Liver (tissue), 9 donors: Measurements from ENCODE around the gene SORCS2. TPM values are rescaled to one million over a fixed set of nuclear protein-coding genes. Genes with fewer than 3 reads are reported as not detected.

Experiments used
- DNase-seq: peaks from one replicate; pipeline ENCODE4 v3.0.0-alpha.2; 2017; ENCODE audit warnings: low spot score
- H3K27ac ChIP-seq, 2 donors: one replicate each; pipeline ENCODE4 v1.7.0; 2013; ENCODE audit warnings: inconsistent platforms in 2 of 2, low read length in 2 of 2, control low read depth in 1 of 2, low read depth in 1 of 2, mild to moderate bottlenecking in 1 of 2
- H3K27me3 ChIP-seq, 4 donors: one replicate each; pipeline versions ENCODE4 v1.6.1 to v1.7.0; 2013; ENCODE audit warnings: low read length in 3 of 4, inconsistent platforms in 1 of 4, mild to moderate bottlenecking in 1 of 4, moderate library complexity in 1 of 4; ENCODE audit not compliant: control insufficient read depth in 4 of 4, insufficient read depth in 4 of 4
- H3K36me3 ChIP-seq, 4 donors: one replicate each; pipeline versions ENCODE4 v1.6.1 to v1.7.0; 2013; ENCODE audit warnings: low read length in 3 of 4, mild to moderate bottlenecking in 3 of 4, low read depth in 1 of 4, moderate library complexity in 1 of 4; ENCODE audit not compliant: control insufficient read depth in 4 of 4, insufficient read depth in 3 of 4
- H3K4me1 ChIP-seq, 4 donors: one replicate each; pipeline versions ENCODE4 v1.6.1 to v1.7.0; 2013; ENCODE audit warnings: low read length in 3 of 4, mild to moderate bottlenecking in 3 of 4, moderate library complexity in 1 of 4; ENCODE audit not compliant: control insufficient read depth in 4 of 4, insufficient read depth in 4 of 4
- H3K4me3 ChIP-seq, 3 donors: one replicate each; pipeline versions ENCODE4 v1.6.1 to v1.7.0; 2013; ENCODE audit warnings: low read length in 3 of 3, control low read depth in 1 of 3, low read depth in 1 of 3, mild to moderate bottlenecking in 1 of 3
- H3K9ac ChIP-seq, 2 donors: one replicate each; pipeline ENCODE4 v1.7.0; 2013; ENCODE audit warnings: low read length in 2 of 2, mild to moderate bottlenecking in 2 of 2, moderate library complexity in 2 of 2, control low read depth in 1 of 2, low read depth in 1 of 2
- H3K9me3 ChIP-seq, 4 donors: one replicate each; pipeline versions ENCODE4 v1.6.1 to v1.7.0; 2013; ENCODE audit warnings: low read length in 3 of 4; ENCODE audit not compliant: control insufficient read depth in 4 of 4
- EGR1 ChIP-seq, 2 donors: IDR thresholded peaks; 2 replicates each; pipeline ENCODE4 v1.6.1; 2016 to 2018; ENCODE audit warnings: antibody characterized with exemption in 2 of 2, low read depth in 2 of 2
- FOXA1 ChIP-seq: IDR thresholded peaks from 2 replicates; pipeline ENCODE4 v1.6.1; 2016; ENCODE audit warnings: antibody characterized with exemption
- FOXA2 ChIP-seq: IDR thresholded peaks from 2 replicates; pipeline ENCODE4 v1.6.1; 2016; ENCODE audit warnings: antibody characterized with exemption
- HNF4A ChIP-seq, 2 donors: conservative IDR thresholded peaks; 2 replicates each; pipeline ENCODE4 v1.6.1; 2016; ENCODE audit warnings: antibody characterized with exemption in 2 of 2, mild to moderate bottlenecking in 2 of 2
- HNF4G ChIP-seq: IDR thresholded peaks from 2 replicates; pipeline ENCODE4 v1.6.1; 2016; ENCODE audit warnings: antibody characterized with exemption
- JUND ChIP-seq, 2 donors: IDR thresholded peaks; 2 replicates each; pipeline ENCODE4 v1.6.1; 2016; ENCODE audit warnings: antibody characterized with exemption in 2 of 2
- MAX ChIP-seq: IDR thresholded peaks from 2 replicates; pipeline ENCODE4 v1.6.1; 2016; ENCODE audit warnings: antibody characterized with exemption
- NR2F2 ChIP-seq: IDR thresholded peaks from 2 replicates; pipeline ENCODE4 v1.6.1; 2016; ENCODE audit warnings: antibody characterized with exemption
- RAD21 ChIP-seq, 2 donors: IDR thresholded peaks; 2 replicates each; pipeline ENCODE4 v1.6.1; 2016; ENCODE audit warnings: antibody characterized with exemption in 2 of 2, mild to moderate bottlenecking in 2 of 2
- REST ChIP-seq: IDR thresholded peaks from 2 replicates; pipeline ENCODE4 v1.6.1; 2016; ENCODE audit warnings: antibody characterized with exemption, mild to moderate bottlenecking
- RXRA ChIP-seq, 2 donors: IDR thresholded peaks; 2 replicates each; pipeline ENCODE4 v1.6.1; 2017 to 2018; ENCODE audit warnings: antibody characterized with exemption in 2 of 2, mild to moderate bottlenecking in 1 of 2
- SP1 ChIP-seq: IDR thresholded peaks from 2 replicates; pipeline ENCODE4 v1.6.1; 2018; ENCODE audit warnings: antibody characterized with exemption, mild to moderate bottlenecking
- TAF1 ChIP-seq: conservative IDR thresholded peaks from 2 replicates; pipeline ENCODE4 v1.6.1; 2016; ENCODE audit warnings: antibody characterized with exemption, mild to moderate bottlenecking
- YY1 ChIP-seq: IDR thresholded peaks from 2 replicates; pipeline ENCODE4 v1.6.1; 2016; ENCODE audit warnings: antibody characterized with exemption, mild to moderate bottlenecking
- WGBS: extraction: QIAGEN DNeasy Blood & Tissue Kit; methylation state at CpG from one replicate; pipeline ENCODE4 v1.1.7; 2013; 5-methylcytosine and 5-hydroxymethylcytosine counted together
- polyA plus RNA-seq, 2 donors: library from polyadenylated mRNA; stranded (reverse) in 1 of 2; unstranded in 1 of 2; fragments of 200-250 nt in 1 of 2; fragments of >200 nt in 1 of 2; fragmentation: Nextera tagmentation in 1 of 2; extraction: Ambion mirVana in 1 of 2; gene quantifications; one replicate each; pipeline versions ENCODE4 v1.2.1 to v1.2.3, GENCODE V29; 2013 to 2015
- total RNA-seq, 2 donors: library from RNA; depleted of rRNA; stranded (reverse); fragments of >200 nt; gene quantifications; one replicate each; pipeline ENCODE4 v1.2.3, GENCODE V29; 2014
- TF ChIP-seq, protein P1 (sequence below): fragments of 150-350 bp; IDR thresholded peaks from 2 replicates; pipeline ENCODE4 v1.5.1; 2017; ENCODE audit warnings: improper control_type of control experiment, low read depth, low read length; ENCODE audit not compliant: missing input control
- TF ChIP-seq, protein P2 (sequence below): IDR thresholded peaks from 2 replicates; pipeline ENCODE4 v1.6.1; 2016; ENCODE audit warnings: antibody characterized with exemption
- donor health status: healthy.
- donor health status: healthy.
- donor health status: healthy.
- donor health status: healthy.
- donor health status: healthy.

SORCS2 gene
- total and polyA plus RNA-seq, 4 donors, result 0.10 to 1.4 (median 0.92) TPM

DNA sequence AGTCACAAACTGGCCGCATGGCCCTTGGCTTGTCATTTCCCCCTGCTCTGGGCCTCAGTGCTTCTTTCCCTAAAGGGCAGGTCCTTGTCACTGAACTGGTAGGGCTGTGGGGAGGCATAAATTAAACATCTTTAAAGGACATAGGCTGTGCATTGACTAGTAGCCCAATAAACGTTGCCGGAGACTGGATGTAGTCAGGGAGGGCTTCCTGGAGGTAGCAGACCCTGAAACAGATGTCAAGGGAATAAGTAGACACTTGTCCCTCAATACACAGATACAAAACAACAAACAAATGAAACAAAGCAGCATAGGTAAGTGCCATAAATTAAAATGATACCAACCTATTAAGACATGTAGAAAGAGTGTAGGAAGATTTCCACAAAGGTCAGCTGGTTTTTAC lies 314.2 kb downstream of the SORCS2 start:
- H3K27me3 ChIP-seq, result no peaks in the 10 kb centered on the region
- no peak overlapping the region for H3K27ac ChIP-seq
- H3K9ac ChIP-seq, result no peak overlapping the region
- 85% methylated on average over 3 of the region's 3 CpGs for WGBS
- no peaks in the 10 kb centered on the region for H3K4me1 ChIP-seq
- no peaks in the 10 kb centered on the region for H3K9me3 ChIP-seq
- TF ChIP-seq, protein P1, sequence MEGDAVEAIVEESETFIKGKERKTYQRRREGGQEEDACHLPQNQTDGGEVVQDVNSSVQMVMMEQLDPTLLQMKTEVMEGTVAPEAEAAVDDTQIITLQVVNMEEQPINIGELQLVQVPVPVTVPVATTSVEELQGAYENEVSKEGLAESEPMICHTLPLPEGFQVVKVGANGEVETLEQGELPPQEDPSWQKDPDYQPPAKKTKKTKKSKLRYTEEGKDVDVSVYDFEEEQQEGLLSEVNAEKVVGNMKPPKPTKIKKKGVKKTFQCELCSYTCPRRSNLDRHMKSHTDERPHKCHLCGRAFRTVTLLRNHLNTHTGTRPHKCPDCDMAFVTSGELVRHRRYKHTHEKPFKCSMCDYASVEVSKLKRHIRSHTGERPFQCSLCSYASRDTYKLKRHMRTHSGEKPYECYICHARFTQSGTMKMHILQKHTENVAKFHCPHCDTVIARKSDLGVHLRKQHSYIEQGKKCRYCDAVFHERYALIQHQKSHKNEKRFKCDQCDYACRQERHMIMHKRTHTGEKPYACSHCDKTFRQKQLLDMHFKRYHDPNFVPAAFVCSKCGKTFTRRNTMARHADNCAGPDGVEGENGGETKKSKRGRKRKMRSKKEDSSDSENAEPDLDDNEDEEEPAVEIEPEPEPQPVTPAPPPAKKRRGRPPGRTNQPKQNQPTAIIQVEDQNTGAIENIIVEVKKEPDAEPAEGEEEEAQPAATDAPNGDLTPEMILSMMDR, result no peak
- TF ChIP-seq, protein P2, sequence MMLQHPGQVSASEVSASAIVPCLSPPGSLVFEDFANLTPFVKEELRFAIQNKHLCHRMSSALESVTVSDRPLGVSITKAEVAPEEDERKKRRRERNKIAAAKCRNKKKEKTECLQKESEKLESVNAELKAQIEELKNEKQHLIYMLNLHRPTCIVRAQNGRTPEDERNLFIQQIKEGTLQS, result no peak
- TF ChIP-seq RAD21 (IDR thresholded peaks at IDR 0.05) (no peak), HNF4A (conservative IDR thresholded peaks at IDR 0.05) (no peak), NR2F2 (no peak), SP1 (no peak), FOXA2 (no peak), MAX (no peak)
- DNase-seq, result no peak
- no peak overlapping the region for H3K4me3 ChIP-seq
- no peaks in the 10 kb centered on the region for H3K36me3 ChIP-seq

DNA sequence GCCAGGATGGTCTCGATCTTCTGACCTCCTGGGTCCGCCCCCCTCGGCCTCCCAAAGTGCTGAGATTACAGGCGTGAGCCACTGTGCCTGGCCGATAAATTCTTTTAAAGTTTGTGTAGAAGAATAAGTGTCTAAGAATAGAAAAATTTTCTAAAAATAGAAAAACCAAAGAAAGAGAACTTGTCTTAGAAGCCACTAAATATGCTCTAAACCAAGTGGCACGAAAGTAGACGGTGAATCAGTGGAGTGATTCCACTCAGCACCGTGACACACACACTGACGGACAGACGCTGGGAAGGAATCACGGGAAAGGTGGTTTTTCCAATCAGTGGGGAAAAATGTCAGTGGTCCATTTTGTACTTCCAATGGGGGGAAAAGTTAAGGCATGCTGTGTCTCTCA lies 315.0 kb downstream of the SORCS2 start:
- no peak overlapping the region for H3K27ac ChIP-seq
- 84% methylated on average over 11 of the region's 11 CpGs for WGBS
- no peak for DNase-seq
- no peaks in the 10 kb centered on the region for H3K27me3 ChIP-seq
- H3K9me3 ChIP-seq, result no peaks in the 10 kb centered on the region
- TF ChIP-seq HNF4A (conservative IDR thresholded peaks at IDR 0.05), result no peak
- TF ChIP-seq NR2F2, result no peak
- TF ChIP-seq HNF4G, result no peak
- H3K9ac ChIP-seq, result no peak overlapping the region
- no peak overlapping the region for H3K4me3 ChIP-seq
- H3K36me3 ChIP-seq, result no peaks in the 10 kb centered on the region
- no peaks in the 10 kb centered on the region for H3K4me1 ChIP-seq

GRCh38 chr4:7510066-7510465 lies 317.7 kb downstream of the SORCS2 start:
- H3K4me1 ChIP-seq, result peaks cover 3 to 8% (median 6%) of the 10 kb centered on the region in 4 donors
- H3K9me3 ChIP-seq, result no peaks in the 10 kb centered on the region
- no peak for DNase-seq
- H3K36me3 ChIP-seq, result no peaks in the 10 kb centered on the region
- TF ChIP-seq RXRA (IDR thresholded peaks at IDR 0.05) (no peak), EGR1 (IDR thresholded peaks at IDR 0.05; ENCODE audit: low read depth in 2 of 2) (no peak), REST (no peak), HNF4G (no peak), FOXA1 (no peak), NR2F2 (no peak), TAF1 (no peak), MAX (no peak), YY1 (no peak), HNF4A (conservative IDR thresholded peaks at IDR 0.05) (no peak), JUND (IDR thresholded peaks at IDR 0.05) (no peak)
- TF ChIP-seq, protein P1, result no peak
- TF ChIP-seq, protein P2, result no peak
- WGBS, result 84% methylated on average over 27 of the region's 27 CpGs
- no peaks in the 10 kb centered on the region for H3K27me3 ChIP-seq
- H3K4me3 ChIP-seq, result no peak overlapping the region
- no peak overlapping the region for H3K27ac ChIP-seq
- no peak overlapping the region for H3K9ac ChIP-seq
